ENCODE results near the gene ANO4.
"Not testable (repeated sequence)": the region's sequence is repeated elsewhere in the genome, so short reads cannot be mapped to it uniquely, and the experiment has no call there.

ANO4 gene

DNA sequence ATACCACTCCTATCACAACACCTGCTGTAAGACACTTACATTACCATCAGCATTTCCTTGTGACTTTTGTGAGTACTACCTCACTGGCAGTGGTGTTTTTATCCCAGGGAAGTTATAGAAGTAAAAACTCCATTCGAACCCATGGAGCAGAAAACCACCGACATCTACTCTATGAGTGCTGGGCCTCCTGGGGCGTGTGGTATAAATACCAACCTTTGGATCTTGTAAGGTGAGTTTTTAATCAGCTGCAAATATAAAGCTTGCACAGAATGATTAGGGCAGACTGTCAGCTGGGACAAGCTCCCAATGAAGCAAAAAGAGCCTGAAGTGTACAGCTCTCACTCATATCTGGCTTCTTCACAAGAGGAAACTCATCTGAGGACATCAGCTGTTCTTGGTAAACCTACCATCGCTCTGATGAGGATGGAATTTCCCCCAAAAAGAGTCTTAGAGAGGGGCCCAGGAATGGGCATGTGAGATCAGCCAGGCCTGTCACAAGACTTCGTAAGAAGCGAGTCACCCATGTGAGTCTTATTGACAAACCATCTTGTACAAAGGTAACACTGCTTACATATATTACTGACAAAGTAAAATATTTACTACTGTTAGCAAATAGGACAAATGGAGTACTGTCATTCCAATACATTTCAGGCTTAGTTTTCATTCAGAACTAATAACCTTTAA, 245.4 kb downstream of the ANO4 start:
- DNase-seq (ENCODE audit: low read depth in 2 of 2) = no peak

DNA sequence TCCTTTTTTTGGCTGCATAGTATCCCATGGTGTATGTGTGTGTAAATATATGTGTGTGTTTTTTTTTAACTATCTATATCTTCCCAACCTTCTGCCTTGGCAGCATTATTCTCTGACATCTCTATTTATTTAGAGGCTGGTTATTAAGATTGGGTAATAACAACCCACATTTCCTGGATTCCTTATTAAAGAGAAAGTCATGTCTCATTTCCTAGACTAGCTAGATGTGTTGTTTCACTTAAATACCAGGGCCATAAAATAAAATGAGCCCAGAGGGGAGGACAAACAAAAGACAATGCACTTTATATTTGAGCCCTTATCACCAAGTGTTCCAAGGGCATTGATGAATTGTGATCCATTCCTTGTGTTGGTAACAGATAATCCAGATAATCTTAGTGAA, 246.4 kb downstream of the ANO4 start:
- no peak for DNase-seq (ENCODE audit: low read depth in 2 of 2)

DNA sequence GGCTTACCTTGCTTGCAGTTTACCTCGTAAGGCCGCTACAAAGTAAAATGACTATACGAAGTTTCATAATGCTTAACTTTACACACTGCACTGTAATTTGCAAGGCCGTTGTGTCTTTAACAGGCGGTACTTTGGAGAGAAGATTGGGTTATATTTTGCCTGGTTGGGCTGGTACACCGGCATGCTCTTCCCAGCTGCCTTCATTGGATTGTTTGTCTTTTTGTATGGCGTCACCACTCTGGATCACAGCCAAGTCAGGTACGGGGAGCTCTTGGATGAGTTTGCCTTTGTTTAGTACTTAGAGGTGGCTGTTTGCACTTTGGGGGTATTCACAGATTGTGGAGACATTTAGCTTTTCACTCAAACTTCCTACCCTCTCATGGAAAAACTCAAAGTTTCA, 247.6 kb downstream of the ANO4 start:
- no peak for DNase-seq (ENCODE audit: low read depth in 2 of 2)

DNA sequence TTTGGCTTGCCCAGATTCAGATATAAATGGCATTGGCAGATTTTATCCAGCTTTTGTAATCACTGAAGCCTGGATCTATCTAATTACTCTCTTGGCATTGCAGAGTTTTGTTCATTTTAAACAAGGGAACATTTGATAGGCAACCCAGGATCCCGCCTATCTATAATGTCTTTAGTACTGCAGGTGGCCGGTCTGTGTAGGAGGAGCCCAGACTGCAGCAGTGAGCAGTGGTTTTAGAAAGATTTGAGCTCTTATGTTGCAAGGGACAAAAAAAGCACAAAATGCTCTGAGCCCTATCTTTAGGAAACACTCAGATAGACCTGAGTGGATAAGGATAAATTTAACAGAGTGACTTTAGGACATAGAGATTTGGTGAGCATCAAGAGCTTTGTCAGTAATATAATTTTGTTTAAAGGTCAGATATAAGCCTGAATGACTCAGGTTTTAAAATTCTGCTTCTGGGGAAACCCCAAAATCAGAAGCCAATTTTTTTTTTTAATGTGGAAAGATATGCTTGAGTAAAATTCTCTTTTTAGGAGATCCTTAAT, 250.0 kb downstream of the ANO4 start:
- no peak for DNase-seq (ENCODE audit: low read depth in 2 of 2)

DNA sequence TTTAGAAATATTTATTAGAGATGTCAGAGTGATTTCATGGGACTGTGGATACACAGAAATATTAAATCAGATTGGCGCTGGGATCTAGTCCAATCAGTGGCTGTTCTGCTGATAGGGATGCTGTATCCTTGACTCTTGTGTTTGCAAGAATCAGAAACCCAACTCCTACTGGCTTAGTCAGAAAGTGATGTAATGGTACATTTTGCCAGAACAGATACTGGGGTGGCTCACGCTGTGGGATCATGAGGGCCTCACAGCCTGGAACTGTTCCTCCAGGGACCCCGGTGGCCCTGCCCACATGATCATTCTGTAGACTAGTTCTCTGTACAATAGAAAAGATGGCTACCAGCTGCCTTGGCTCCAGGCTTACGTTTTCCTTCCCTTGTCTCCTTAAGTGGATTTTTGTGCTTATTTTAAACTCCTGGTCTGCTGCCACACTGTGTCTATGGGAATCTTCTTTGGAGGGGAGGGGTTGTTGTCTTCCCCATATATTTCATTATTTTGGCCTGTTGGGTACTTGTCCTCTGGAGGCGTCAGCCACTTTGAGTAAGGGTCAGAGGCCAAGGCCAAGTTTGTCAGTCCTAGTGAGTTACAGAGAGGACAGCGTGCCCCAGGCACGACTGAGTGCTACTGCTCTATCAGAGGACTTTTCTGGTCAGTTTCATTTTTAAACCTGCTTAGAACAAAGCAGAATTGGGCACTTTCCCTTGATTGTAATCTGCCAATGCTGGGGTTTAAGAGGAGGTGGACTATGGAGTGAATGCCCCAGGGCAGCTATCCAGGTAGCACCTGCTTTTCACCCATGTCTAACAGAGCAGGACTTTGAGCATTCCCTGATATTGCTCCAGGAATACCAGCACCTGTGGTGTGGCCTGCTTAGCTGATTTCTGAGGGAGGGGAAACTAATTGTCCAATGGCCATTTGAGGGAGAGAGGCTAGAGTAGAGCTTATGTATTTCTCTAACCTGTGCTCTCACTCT, 251.2 kb downstream of the ANO4 start:
- DNase-seq (ENCODE audit: low read depth in 2 of 2) = no peak

DNA sequence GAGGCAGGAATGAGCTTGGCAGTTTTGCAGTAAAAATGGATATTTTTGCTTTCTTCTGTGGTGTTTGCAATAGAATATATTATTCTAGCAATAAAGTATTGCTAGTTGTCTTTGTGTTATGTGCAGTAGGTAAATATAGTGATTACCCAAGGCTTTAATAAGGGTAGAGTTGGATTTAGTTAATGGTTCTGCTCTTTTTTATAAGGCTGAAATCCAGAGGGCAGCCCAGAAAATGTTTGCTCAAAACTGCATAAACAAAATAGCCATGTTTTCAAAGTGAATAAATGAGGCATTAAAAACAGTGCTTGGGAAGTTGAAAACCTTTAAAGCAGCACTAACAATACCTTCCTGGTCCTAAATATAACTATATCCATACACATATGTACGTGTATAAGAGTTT, 253.1 kb downstream of the ANO4 start:
- no peak for DNase-seq (ENCODE audit: low read depth in 2 of 2)

DNA sequence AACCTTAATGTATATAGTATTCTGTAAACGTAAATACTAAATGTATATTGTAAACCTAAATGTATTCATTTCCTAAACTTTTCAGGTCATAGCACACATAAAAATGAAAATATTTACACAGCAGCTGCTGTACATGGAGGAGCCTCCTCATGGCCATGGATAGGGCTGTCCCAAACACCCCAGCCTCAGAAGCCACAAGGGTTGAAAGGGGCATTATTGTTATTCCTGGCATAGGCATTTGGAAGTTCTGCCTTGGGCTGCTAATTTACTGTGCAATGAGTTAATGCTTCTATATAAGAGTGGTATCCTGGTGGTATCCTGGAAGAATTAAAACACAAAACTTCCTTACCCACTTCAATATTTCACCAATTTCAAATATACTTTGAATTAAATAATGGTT, 256.1 kb downstream of the ANO4 start:
- DNase-seq (ENCODE audit: low read depth in 2 of 2) = no peak

DNA sequence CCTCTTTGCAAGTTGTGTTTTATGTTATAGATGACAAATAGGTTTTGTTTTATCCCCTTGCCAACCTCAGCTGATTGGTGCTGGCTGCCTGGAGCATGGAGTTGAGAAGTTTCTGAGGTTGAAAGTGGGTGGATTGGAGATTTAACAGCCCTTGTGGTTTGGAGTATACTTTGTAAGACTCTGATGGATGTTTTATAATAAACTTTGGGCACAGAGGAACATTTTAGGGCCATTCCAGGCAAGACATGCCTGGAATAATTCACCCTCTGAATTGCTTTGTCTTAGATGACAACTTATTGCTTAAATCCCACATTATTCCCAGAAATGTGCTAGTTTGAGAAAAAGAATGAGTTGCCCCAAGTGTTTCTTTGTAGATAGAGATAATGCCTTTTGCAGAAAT, 256.6 kb downstream of the ANO4 start:
- no peak for DNase-seq (ENCODE audit: low read depth in 2 of 2)

DNA sequence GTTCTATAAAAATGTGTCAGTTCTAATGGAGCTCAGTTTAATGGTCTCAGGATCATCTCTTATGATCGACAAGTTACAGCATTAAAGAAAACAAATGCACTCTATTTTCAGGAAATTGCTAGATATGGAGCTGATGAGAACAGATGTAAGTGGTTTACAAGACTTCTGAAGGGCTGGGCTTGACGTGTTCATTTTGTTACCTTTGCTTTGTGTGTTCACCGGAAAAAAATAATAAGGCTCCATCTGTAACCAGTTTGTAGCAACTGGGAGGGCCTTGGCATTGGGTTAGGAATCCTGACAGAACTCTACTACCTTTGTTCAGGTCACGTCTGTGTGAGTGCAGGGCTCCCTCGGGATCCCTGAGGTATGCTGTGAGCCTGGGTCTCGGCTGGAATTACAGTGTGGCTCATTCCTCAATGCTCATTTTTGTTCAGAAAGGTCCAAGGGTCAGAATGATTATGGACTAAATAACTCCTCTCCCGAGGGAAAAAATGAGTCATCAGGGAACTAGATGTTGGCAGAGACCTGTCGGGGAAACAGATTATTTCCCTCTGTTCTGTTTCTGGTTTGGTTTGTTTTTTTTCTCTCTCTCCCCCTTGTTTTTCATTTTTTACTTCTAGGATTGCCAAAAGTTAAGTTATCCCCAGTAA, 257.4 kb downstream of the ANO4 start:
- DNase-seq (ENCODE audit: low read depth in 2 of 2) = no peak

DNA sequence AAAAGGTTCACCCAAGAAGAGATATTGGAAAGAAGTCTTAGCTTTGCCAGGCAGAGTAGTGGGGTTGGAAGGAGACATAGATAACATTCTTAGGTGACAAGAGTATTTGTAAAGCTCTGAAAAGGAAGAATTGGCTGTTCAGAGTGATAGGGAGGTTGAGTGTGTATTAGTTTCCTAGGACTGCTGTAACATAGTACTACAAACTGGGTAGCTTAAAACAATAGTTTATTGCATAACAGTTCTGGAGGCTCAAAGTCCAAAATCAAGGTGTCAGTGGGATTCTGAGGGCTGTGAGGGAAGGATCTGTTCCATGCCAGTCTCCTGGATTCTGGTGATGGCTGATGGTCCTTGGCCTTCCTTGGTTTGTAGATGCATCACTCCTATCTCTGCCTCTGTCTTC, 258.6 kb downstream of the ANO4 start:
- no peak for DNase-seq (ENCODE audit: low read depth in 2 of 2)

DNA sequence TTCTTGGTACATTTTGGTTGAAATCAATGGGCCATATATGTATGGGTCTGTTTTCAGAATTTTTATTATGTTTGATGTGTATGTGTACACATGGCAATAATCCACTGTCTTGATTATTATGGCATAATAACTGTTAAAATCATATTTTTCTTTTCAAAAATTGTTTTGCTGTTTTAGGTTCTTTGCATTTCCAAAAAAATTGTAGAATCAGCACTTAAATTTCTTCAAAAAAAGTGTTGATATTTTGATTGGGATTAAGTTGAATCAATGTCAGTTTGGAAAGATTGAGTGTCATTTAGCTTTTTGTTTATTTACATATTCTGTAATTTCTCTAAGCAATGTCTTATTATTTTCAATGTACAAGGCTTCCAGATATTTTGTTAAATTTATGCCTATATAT, 261.4 kb downstream of the ANO4 start:
- no peak for DNase-seq (ENCODE audit: low read depth in 2 of 2)

DNA sequence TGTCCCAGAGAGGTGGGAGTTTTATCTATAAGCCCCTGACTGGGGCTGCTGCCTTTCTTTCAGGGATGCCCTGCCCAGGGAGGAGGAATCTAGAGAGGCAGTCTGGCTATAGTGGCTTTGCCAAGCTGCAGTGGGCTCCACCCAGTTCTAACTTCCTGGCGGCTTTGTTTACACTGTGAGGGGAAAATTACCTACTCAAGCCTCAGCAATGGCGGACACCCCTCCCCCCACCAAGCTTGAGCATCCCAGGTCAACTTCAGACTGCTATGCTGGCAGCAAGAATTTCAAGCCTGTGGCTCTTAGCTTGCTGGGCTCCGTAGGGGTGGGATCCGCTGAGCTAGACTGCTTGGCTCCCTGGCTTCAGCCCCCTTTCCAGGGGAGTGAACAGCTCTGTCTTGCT, 267.9 kb downstream of the ANO4 start:
- not testable (repeated sequence) for DNase-seq (ENCODE audit: low read depth in 2 of 2)

DNA sequence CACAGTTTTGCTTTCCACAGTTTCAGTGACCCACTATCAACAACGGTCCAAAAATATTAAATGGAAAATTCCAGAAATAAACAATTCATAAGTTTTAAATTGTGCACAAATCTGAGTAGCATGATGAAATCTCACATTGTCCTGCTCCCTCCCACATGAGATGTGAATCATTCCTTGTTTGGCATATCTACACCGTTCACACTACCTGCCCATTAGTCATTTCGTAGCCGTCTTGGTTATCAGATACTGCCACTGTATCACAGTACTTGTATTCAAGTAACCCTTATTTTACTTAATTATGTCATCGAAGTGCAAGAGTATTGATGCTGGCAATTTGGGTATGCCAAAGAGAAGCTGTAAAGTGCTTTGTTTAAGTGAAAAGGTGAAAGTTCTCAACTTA, 270.1 kb downstream of the ANO4 start:
- no peak for DNase-seq (ENCODE audit: low read depth in 2 of 2)

DNA sequence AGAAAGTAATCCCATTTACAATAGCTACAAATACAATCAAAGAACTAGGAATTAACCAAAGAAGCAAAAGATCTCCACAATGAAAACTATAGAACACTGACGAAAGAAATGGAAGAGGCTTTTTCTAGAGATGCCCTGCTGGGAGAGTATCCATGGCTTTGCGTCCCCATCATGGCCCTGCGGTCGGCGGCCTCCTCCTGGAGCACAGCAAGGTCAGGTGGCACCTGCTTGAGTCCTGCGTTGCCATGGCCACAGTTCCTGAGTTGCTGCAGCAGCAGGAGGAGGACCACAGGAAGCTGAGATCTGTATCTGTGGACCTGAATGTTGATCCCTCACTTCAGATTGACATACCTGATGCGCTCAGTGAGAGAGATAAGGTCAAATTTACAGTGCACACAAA, 271.9 kb downstream of the ANO4 start:
- DNase-seq (ENCODE audit: low read depth in 2 of 2) = no peak

DNA sequence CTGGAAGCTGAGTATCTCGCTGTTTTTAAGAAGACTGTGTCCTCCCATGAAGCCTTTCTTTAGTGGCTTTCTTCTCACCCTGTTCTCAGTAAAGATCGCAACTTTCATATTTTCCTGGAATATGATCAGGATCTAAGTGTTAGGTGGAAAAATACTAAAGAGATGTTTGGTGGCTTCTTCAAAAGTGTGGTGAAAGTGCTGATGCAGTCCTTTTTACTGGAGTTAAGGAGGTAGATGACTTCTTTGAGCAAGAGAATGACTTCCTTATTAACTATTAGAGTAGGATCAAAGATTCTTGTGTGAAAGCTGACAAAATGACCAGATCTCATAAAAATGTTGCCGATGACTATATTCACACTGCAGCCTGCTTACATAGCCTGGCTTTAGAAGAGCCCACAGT, 273.8 kb downstream of the ANO4 start:
- no peak for DNase-seq (ENCODE audit: low read depth in 2 of 2)

DNA sequence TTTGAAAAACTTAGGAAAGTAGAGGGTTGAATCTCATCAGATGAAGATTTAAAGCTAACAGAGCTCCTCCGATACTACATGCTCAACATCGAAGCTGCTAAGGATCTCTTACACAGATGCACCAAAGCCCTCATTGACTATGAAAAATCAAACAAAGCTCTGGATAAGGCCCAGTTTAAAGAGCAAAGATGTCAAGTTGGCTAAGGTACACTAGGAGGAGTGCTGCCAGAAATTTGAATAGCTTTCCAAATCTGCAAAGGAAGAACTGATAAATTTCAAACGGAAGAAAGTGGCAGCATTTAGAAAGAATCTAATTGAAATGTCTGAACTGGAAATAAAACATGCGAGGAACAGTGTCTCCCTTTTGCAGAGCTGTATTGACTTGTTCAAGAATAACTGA, 274.3 kb downstream of the ANO4 start:
- DNase-seq (ENCODE audit: low read depth in 2 of 2) = no peak

DNA sequence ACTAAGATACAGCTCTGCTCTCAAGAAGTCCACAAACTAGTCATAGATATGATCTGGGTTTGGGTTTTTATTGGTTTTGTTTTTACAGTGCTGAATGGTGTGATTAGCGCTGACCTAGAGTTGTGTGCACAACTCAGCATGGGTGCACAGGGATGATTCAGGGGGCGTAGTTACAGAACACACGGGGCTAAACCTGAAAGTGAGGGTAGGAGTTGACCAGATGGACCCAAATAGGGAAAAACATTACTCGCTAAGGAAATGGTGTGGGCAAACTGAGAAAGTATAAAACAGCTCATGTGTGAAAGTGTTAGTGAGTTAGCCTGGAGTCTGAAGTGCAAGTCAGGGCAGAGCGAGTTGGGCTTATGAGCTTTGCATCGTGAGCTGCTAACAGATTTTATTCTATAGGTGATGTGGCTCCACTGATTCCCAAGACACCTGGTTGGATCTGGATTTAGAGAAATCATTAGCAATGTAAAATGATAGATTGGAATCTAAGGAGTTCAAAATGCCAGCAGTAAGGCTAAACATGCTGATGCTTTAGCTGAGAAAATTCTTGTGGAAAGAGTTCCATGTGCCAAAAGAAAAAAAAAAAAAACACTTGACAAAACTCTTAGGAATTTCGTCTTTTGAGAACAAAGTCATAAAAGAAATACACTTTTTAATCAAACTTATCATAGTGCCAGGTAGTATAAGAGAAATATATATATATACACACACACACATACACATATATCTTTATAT, 280.5 kb downstream of the ANO4 start:
- DNase-seq (ENCODE audit: low read depth in 2 of 2) = no peak

DNA sequence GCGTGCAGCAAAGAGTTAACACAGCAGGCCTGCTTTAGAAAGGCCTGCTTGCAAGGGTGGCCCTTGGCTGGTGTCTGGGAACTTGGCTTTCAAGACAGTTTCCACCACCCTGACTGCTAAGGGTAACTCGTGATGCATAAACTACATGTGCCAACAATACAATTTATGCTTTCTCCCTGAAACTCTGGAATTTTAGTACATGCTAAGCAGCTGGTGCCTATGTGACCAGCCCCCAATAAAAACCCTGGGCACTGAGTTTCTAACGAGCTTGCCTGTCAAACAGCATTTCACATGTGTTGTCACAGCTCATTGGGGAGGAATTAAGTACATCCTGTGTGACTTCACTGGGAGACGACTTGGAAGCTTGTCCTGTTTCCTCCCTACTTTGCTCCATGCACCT, 282.3 kb downstream of the ANO4 start:
- no peak for DNase-seq (ENCODE audit: low read depth in 2 of 2)

DNA sequence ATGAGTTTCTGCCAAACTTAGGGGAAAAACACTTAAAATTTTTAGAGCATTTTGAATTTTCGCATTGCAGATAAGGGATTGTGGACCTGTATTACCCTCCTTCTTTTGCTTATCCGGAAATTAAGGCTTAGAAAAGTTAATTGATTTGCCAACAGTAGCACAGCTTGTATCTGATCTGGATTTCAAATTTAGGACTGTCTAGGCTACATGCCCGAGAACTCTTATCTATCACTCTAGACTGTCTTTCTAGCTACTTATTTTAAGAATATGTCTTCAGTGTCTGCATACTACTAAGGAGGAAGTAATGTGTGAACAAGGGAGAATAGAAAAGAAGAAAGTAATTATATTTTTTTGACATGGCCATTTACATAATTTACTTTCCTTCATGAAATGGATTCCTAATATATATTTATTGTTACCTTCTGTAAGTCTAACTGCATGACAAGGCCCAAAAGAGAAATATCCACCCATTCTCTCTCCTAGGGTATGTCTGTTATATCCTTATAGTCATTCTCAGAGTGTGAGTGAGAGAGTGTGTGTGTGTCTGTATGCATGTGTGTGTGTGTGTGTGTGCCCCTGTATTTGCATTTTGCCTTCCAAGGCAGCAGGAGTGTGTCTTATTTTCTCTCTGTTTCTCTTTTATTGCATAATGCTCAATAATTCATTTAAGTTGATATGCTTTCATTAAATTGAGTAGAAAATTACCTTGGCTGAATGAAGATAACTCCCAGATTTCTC, 283.4 kb downstream of the ANO4 start:
- DNase-seq (ENCODE audit: low read depth in 2 of 2) = no peak

DNA sequence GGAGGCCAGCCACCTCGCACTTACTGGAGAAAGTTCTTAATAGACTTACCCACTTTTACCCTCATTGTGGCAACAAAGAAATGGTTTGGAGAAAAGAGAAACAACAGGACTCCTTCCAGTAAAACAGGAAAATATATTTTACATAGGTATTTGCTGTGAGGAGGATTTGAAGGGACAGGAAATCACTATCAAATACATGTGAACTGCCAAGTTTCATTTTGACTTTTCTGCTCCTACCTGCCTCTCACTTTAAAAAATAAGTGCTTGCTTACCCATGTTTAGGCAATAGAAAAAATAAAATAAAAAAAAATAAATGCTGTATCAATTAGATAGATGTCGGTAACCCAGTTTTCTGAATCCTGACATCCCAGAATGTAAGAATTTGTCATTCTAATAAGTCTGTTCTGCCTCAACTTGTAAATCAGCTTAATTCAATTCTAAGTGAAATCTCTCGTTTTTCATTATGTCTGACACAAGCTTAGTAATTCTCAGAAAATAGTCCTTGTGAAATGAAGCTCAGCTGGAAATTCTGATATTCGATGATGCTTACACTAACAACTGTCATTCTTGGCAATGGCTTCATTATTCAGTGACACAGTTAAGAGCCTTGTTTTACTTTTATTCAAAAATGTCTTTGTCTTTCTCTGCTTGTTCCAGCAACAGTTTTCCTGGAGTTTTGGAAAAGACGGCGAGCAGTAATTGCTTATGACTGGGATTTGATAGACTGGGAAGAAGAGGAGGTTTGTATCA, 284.1 kb downstream of the ANO4 start:
- no peak for DNase-seq (ENCODE audit: low read depth in 2 of 2)

Data from stimulated activated CD4-positive, alpha-beta T cell treated with anti-CD3 and anti-CD28 coated beads, Interleukin-12 subunit alpha, Interleukin-12 subunit beta, amount 100 ng/mL, for 24 hours (primary cell).